ENCODE data around the gene MYZAP.

MYZAP gene

DNA sequence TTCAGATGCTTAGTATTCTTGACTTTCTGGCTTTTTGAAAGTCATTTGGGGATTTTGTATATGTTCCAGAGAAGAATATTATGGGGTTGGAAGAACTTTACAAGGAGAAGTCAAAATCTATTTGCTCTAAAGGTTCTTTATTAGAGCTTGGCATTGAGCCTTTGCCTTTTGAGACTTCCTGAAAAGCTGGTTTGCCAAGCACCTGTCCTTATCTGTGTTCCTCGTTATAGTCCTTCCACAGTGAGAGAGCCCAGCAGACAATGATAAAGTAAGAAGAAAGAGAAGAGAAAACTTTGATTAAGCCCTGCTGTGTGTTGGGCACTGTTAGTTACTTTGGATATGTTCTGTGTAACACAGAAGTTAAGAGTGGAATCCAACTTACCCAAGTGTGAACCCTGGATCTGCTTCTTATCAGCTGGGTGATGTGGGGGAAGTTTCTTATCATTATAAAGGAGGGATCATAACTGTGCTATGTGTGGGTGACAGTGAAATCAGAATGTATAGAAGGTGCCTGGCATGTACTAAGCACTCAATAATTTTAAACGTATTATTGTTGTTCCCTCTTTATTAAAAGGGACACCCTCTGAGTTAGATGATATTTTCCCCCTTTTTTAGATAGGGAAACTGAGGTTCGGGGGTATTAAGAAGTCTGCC, 70.5 kb downstream of the MYZAP start:
- no peak for DNase-seq

DNA sequence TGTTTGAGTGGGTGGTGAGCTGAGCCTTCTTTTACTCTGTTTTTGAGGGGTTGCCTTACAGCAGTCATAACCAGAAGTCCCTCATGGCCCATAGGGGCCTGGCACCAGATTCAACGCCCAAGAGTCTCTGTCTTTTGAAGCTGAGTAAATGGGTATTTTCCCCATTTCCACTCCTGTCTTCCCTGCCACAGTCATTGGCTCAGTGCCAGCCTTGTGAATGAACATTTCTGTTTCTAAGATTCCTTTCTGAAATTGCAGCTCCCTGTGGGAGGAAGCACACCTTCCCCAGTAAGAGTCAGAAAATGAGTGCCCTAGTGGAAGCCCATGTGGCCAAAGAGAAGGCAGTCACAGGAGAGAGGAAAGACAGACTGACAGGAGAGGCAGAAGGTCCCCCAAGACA, 71.1 kb downstream of the MYZAP start:
- DNase-seq: no peak

DNA sequence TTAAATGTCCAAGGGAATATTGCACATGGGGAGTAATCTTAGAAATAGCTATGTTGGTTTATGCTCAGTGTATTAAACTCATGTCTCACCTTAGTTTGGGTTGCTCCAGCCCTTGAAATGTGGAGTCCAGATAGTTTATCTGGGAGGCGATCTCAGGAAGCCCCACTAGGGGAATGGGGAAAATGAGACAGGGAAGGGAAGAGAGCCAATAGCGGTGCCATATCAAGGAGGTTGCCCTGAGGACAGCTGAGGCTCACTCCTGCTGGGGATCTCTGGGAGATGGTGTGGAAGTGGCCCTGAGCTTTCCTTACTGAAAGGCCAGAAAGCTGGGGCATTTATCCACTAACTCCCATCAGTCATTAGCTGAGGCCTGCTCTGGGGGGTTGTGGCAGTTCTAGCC, 71.6 kb downstream of the MYZAP start:
- no peak for DNase-seq

DNA sequence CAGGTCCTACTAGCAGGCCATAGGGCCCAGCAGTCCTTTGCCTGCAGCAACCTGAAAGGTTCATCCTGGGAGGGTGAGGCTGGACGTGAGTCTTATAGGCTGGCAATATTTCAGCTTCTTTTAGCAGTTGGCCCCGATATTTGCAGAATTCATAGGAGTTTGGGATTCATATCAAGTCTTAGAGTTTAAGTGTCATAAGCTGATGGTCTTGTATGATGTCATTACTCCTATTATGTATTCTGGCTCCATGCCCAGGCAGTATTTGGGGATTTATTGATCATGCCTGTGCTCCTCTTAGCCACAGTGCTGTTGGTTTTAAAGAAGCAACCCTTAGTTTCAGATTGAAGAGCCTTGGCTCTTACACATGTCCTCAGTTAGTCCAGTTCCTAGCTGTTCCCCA, 73.5 kb downstream of the MYZAP start:
- no peak for DNase-seq

DNA sequence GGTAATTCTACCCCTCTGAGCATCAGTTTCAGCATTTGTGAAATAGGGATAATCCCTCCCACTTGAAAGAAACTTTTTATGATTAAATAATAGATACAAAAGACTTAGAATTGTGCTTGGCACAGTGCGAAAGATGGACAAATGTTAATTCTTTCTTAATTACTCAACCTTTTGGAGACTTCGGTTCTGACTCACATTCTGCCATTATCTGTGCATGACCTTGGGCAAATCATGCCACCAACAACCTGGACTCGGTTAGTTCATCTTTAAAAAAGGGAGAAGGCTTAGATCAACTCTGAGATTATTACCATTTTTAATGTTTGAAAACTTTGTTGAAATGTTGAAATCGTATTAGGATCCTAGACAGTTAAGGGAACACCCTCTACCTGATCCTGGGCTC, 74.2 kb downstream of the MYZAP start:
- DNase-seq: no peak

DNA sequence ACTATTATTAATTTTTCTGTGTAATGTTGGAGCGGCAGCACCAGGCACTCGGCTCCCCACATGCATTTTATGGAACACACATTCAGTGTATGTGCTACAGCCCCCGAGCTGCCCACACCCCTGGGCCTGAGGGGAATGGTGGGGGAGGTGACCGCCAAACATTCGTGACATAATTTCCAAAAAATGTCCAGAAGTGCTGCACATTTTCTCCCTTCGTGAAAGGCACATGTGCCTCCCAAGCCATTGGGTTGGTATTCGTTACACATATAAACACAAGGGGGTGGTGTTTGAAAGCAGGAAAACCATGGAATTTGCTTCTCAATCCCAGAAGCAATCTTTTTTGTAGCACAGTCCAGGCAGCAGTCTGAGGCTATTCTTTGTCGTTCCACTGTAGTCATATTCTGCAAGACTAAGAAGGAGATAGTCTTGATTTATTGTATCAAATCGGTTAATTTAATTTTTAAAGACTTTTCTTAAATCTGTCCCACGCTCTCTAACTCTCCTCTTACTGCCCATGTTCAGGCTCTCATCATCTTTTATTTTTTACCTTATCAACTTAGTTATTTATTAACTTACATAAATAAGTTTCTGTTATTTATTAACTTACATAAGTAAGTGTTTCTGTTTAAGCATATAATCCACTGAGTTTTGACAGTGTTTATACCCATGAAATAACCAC, 75.6 kb downstream of the MYZAP start:
- peak; percentile 67 for DNase-seq

DNA sequence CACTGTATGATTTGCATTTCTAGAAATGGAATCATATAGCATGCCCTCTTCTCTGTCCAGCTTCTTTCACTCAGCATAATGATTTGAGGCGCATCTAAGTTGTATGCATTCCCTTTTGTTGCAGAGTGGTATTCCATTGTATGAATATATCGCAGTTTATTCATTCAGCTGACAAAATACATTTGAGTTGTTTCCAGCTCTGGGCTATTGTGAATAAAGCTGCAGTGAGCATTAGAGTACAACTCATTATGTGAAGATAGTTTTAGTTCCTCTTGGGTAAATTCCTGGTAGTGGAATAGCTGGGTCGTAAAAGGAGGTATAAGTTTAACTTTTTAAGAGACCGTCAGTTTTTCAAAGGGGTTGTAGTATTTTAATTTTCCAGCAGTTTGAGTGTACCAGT, 76.3 kb downstream of the MYZAP start:
- DNase-seq: no peak

DNA sequence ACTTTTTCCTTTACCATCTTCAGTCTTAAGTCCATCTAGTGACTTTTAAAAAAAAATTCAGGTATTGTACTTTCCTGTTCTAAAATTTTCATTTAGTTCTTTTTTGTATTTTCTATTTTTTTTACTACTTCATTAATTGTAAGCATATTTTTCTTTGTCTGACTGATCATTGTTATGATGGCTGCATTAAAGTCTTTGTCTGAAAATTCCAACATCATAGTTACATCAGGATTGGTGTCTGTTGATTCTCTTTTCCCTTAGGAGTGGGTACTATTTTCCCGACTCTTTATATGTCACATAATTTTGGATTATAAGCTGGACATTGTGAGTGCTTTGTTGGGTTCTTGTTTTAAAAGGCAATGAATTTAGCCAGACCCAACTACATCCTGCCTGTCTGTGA, 79.9 kb downstream of the MYZAP start:
- no peak for DNase-seq

DNA sequence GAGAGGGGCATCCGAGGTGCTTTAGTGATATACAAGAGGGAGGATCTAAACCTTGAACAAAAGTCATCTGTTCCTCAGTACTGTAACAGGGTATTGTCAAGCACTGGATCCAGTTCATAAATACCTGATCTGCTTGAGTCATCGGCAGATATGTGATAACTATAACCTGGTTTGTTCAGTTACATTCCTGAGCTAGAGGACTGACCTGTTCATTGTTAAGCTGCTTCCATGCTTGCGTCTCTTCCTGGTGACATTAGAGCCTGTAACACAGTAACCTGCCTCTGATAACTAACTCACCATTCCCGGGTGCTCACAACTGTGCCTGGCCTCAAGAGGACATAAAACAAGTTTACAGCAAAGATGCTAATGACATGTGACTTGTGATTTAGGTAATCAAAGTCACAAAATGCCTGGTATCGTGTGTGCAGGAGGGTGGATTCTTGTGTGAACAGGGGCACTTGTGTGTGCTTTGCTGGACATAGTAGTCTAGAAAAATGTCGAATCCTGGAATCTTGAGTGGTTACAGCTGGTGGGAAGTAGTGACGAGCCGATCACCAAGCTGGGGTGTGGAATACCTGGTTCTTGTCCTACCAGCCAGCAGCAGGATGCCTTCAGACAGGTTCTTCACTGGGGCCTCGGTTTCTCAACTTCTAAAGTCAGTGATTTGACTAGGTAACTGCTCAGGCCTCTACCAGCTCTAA, 83.9 kb downstream of the MYZAP start:
- no peak for DNase-seq

DNA sequence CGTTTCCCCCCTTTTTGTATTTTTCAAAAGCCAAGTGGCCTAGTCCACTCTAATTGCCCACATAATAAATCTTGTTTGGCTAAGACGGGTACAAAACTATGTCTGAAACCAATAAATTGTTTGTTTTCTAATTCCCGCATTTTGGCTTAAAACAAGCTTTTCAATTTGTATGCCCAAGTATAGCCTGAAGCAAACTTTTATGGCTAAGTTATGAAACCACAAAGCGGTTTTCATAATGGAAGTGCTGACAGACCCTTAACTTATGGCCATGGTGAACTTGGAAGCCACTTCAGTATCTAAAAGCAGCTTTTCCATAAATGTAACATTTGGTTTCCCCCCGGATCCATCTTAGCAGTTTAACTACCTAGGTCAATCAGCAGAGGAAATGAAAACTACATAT, 84.9 kb downstream of the MYZAP start:
- no peak for DNase-seq

DNA sequence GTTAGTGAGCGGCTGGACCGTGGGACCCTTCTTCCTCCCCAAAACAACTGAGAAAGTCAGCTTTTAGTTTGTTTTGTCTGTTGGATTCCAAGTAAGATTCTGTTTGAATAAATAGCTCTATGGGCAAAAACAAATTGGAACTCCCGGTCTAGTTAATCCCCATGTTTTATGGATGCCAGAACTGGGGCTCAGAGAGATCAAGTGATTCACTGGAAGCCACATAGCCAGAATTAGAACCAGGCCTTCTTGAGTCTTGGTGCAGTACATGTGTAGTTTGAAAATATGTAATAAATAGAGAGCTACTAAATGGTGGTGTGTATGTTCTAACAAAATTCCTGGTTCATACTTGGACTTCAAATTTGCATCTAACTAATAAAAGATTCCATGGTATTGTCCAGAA, 85.5 kb downstream of the MYZAP start:
- no peak for DNase-seq

DNA sequence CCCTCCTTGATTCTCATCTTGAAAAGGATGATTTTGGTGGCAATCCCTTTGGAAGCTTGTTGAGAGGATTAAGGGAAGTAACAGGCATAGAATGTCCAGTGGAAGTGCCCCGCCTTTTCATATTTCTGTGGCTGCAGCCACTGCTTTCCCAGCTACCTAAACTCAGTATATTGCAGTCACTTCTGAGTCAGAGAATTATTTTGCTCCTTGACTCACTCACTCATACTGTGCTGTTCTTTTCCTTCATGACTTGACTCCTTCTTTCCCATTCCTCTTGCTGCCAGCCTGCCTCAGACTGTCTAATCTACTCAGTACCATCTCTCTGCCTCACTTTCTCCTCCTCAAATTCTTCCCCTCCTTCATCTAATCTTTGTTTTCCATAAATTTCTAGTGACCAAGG, 88.3 kb downstream of the MYZAP start:
- DNase-seq: no peak

DNA sequence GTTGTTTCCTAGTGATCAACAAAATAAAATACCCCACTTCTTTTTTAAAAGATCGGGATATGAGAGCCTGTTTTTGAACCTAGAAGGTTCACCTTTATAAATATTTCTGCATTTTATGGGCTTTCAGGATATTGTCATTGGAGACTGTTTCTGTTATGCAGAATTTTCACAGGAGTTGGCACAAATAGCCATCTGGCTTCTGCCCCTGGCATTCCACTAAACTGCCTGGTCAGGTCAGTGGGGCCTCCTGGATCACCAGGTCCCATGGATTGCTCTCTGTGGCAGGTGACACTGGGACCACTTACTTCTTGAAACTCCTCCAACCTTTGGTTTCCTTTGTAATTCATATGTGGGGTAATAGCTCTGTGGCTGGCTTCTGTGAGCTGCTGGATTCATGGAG, 89.3 kb downstream of the MYZAP start:
- DNase-seq: no peak

DNA sequence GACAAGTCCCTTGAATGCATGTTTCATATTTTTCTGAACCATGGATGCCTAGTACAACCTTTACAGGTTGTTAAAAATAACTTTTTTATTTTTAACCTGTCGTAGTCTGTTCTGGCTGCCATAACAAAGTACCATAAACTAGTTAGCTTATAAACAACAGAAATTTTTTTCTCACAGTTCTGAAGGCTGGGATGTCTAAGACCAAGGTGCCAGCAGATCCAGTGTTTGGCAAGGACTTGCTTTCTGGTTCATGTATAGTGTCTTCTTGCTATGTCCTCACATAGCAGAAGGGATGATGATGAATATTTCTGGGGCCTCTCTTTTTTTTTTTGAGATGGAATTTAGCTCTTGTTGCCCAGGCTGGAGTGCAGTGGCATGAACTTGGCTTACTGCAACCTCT, 91.8 kb downstream of the MYZAP start:
- DNase-seq: no peak

DNA sequence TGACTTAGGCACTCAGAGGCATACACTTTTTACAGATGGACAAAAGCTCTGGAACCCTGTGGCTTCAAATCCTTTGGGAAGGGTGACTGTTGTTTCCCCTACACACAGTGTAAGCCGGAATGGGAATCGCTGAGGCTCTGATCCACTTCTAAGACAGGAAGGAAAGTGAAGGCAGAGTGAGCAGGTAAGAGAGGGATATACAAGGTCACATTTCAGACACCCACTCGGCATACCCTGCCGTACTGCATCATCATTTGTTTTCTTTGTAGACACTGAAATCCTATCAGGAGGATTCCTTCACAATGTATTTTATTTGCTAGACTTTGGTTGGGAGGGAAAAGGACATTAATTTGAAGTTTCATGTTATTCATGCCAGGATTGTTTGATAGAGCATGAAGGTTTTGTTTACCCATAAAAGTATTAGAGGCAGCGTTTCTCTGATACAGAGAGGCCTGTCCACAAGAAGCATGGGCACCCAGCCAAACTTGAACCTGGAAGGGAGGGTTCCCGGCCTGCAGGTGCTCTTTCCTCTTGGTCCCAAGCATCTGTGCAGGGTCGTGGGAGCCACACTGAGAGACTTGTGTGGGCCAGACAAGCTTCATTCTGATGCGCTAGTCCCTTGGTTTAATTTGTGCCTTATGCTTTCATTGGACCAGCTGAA, 92.9 kb downstream of the MYZAP start:
- DNase-seq: peak; percentile 46

DNA sequence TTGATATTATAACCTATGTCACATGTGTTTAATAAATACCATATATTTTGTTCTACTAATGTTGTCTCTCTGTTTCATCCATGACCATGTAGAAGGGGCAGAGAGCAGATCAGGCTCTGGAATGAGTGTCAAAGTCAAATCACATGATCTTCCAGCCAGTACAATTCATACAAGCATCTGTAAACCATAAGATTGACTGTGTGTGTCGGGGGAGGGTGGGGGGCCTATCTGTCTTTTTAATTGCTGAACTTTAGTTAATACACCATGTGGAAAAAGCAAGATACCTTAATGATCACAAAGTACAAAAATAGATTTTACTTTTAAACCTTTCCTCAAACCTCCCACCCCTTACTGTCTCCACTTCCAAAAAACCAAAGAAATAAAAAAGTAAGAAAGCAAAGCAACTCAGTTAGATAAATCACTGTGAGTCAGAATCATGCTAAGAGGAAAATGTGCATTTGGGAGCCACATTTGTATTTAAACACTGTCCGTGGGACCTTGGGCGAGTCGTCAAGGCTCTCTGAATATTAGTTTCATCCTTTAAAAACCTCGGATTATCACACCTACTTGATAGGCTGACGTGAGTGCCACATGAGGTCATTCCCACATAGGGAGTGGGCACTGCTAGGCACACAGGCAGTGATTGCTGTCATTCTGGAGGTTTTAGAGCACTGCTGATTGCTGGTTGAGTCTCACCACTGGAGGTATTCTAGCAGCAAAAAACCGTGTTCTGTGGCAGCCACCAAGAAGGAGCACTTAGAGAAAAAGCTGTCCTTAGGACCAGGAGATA, 93.8 kb downstream of the MYZAP start:
- DNase-seq: no peak

DNA sequence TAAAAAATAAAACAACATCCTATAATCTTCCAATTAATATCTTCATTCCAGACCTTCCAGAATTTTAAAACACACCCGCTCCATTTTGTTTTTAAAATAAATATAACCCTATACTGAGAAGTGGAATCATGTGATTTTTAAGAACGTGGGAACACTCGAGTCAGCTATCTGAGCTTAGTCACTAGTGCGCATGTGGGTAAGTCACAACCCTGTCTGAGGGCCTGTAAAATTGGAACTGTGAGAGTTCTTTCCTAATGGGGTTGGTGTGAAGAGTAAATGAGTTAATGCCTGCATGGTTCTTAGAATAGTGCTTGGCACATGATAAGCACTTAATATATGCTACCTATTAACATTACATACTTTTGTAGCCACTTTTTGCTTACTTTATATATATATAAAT, 95.0 kb downstream of the MYZAP start:
- no peak for DNase-seq

DNA sequence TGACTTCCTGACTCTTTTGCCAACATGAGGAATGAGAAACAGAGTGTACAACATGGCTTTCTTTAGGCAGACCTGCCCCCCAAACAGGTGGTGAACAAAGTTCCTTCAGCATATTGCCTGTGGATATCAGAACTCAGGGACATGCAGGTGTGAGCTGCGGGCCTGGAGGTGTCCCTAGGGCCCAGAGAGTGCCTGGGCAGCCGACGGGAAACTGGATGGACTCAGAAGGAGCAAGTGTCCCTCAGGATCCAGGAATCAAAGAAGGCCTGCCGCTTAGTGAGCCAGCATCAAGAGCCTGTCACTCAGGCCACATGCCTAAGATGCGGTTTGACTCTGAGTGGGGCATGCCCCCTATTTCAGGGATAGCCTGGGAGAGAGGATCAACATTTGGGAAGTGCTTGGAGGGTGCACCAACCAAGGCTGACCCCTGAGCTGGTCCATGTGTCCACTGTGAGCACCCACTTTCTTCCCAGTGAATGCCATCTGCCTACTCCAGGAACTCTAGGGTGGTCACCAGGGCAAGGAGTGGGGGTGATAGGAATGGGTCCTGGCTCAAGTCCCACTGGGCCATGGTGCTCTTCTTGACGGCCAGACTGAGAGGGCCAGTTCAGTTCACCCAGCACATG, 98.8 kb downstream of the MYZAP start:
- DNase-seq: no peak

DNA sequence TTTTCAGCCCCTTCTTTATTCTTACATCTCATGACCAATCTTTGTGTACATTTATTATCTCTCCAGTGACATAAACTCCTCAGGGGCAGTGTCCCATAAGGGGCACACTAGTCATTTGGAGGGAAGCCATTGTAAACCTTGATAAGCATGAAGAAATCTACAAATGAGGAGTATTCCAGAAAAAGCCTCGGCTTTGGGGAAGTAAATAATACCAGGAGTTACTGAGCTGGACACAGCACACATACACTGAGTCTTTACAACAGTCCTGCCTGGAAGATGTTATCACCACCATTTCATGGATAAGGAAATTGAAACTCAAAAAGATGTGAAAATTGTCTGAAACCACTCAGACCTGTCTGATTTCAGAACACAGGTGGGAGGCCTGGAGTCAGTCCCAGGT, 99.4 kb downstream of the MYZAP start:
- no peak for DNase-seq

DNA sequence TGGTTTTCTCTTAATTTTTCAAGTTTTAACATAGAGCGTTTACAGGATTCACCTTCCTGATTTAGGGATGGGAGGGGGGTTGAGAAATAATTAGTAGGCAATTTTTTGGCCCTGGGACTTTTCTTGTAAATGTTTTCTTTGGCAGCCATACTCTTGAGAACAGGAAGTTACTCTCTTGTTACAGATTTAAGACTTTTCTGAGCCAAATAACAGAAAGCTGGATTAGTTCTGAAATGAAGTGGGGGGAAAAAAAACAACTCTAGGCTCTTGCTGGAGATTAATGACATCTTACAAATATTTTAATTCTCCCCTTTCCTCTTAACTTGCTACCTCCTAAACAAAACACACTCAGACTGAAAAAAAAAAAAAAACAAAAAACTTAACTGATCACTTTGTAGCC, 101.0 kb downstream of the MYZAP start:
- DNase-seq: no peak

DNA sequence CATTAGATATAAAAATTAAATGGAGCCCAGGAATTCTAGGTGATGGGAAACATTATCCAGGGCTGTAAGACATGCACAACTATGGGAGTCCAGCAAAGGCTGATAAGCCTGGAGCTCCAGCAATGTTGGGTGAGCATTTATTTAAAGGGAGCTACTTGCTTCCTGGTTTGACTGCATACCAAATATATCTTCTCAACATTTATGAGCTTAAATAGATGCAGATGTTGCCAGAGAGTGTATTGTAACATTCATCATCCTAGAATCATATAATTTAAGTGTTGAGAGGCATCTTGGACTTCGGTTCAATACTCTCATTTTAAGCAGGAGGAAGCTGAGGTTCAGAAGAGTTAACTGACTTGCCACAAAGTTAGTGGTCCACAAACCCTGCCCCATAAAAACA, 102.6 kb downstream of the MYZAP start:
- no peak for DNase-seq

DNA sequence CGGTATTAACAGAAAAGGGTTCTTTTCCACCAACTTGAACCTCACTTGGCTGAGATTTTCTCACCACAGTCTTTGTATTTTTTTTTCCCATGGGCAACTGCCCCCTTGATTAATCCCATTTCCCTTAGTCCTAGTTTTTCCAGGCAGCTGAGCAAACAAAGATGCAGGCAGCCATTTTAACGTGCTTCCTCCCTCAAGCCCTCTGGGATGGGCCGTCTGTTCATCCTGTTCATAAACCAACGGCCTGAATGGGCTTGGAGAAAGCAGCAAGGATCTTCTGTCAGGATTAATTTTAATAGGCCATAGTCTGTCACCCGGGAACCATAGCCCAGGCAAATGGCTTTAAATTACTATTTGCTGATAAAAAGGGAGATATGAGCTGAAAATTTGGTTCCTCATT, 104.4 kb downstream of the MYZAP start:
- no peak for DNase-seq
